Cardiac fibroblast (primary cell): ENCODE measurements around the gene PRR33.
A peak's percentile ranks its signal among the peaks of the same experiment; 100 is the strongest.

ENCODE experiments used
- DNase-seq, 2 donors: peaks; one replicate each; pipeline versions ENCODE4 v3.0.0 to v3.0.0-alpha.2; 2010; ENCODE audit warnings: low read depth in 2 of 2
- H3K4me3 ChIP-seq, 2 donors: replicated peaks in 1 of 2; 1 replicate in 1 of 2; 2 replicates in 1 of 2; pipeline ENCODE4 v1.5.1; 2011; ENCODE audit warnings: low read depth in 2 of 2, low read length in 2 of 2, mild to moderate bottlenecking in 2 of 2, moderate library complexity in 1 of 2
- CTCF ChIP-seq: IDR thresholded peaks from one replicate; pipeline ENCODE4 v1.5.1; 2011; ENCODE audit warnings: low read depth, mild to moderate bottlenecking, low read length, inconsistent platforms

PRR33 gene

GRCh38 chr11:1923201-1923956, 31.7 kb upstream of the PRR33 start:
- DNase-seq = no peak
- no peak overlapping the region for H3K4me3 ChIP-seq
- no peak for TF ChIP-seq CTCF

- TF ChIP-seq CTCF = no peak
- DNase-seq = no peak
- H3K4me3 ChIP-seq = no peak overlapping the region
Measured at GRCh38 chr11:1922481-1923081, 30.9 kb upstream of the PRR33 start.

DNA sequence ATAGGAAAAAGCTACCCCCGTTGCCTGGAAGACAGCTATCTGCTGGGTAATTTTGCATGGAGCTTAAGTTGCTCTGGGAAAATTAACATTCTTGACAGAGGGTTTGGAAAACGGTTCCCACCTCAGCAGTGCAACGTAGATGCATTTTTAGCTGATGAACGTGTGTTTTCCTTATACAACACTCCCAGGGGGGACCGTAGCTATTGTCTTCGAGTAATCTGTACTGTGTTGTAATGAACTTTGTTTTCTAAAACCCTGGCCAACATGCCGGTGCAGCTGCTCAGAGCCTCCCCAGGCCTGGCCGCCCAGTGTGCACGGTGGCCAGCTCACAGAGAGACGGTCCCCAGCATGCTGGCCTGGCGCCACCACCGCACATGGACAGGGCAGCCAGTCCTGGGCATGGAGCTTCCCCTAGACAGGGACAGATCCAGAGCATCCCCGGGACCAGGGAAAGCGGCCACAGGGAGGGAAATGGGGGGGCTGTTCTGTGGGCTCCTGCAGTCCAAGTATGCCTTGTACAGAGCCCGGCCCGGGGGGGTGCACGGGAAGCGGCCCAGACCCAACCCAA, 30.0 kb upstream of the PRR33 start:
- no peak overlapping the region for H3K4me3 ChIP-seq
- peak; percentile 93 to 95 for DNase-seq

GRCh38 chr11:1920909-1921573, 29.3 kb upstream of the PRR33 start:
- no peak for TF ChIP-seq CTCF
- no peak for DNase-seq
- H3K4me3 ChIP-seq = no peak overlapping the region

More for the DNA sequence above, 30.0 kb upstream of the PRR33 start:
- TF ChIP-seq CTCF = no peak

- no peak overlapping the region for H3K4me3 ChIP-seq
- no peak for TF ChIP-seq CTCF
- no peak for DNase-seq
Measured at GRCh38 chr11:1920128-1920908, 28.6 kb upstream of the PRR33 start.

DNA sequence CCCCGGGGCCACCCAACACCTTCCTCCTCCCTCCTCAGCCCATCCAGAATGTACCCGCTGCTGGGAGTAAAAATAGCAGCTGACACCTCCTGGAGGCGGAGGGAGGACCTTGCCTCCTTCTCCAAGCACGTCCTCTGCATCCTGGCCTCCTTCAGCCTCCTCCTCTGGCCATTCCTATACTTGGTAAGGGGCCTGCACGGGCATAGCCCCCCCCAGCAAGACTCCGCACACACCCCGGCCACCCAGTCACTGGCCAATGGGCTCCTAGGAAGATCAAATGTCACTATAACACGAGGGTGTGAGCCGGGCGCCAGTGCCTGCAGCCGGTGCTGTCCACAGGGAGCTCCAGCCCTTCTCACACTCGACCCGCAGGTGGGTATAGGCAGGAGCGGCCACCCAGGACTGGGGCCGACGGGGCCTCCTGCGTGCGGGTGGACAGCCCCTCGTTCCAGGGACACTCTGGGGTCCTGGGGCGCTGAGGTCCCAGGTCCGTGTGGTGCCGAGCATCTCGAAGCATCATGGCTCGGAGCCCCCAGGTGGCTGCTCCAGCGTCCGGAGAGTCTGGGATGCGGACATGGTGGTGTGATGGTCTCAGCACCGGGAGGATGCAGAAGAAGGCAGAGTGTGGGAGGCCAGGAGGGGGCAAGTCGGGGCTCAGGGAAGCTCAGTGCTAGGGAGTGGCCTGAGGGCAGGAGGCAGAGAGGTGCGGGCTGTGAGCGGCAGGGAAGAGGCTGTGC, 27.9 kb upstream of the PRR33 start, which contains the start of gene TNNT3:
TNNT3 (plus strand) TSS at position 313 of the 737 bp plus-strand sequence. CDS start 3,172 bp downstream, outside the sequence.
- TF ChIP-seq CTCF = peak; percentile 1
- peak in 1 of 2 donors; percentile 27 for DNase-seq
- H3K4me3 ChIP-seq = no peak within 1 kb of the TSS
